Loucy (cell line): ENCODE data around the gene SOD2.

Experiments used
- H2AFZ ChIP-seq: fragments of 200-600 bp; sonication (generic); 2 replicates; pipeline ENCODE4 v1.6.0; 2016; ENCODE audit warnings: antibody characterized with exemption, mild to moderate bottlenecking, low read length, moderate library complexity
- H3F3A ChIP-seq: fragments of 200-600 bp; 2 replicates; pipeline ENCODE4 v1.6.0; 2016; ENCODE audit warnings: antibody characterized with exemption, low read depth, mild to moderate bottlenecking
- H3K27me3 ChIP-seq: fragments of 200-600 bp; sonication (generic); 2 replicates; pipeline ENCODE4 v1.6.1; 2014; ENCODE audit warnings: low read length, mild to moderate bottlenecking; ENCODE audit not compliant: insufficient read depth, poor library complexity, severe bottlenecking
- H3K36me3 ChIP-seq: fragments of 200-600 bp; sonication (generic); 2 replicates; pipeline ENCODE4 v1.6.1; 2016; ENCODE audit warnings: low read length; ENCODE audit not compliant: insufficient read depth
- H3K4me1 ChIP-seq: fragments of 200-600 bp; sonication (generic); 2 replicates; pipeline ENCODE4 v1.5.1; 2014; ENCODE audit warnings: low read length, mild to moderate bottlenecking; ENCODE audit not compliant: insufficient read depth, poor library complexity, severe bottlenecking
- H3K4me2 ChIP-seq: fragments of 200-600 bp; sonication (generic); 2 replicates; pipeline ENCODE4 v1.6.0; 2014; ENCODE audit warnings: antibody characterized with exemption, low read length, low read depth, mild to moderate bottlenecking; ENCODE audit not compliant: poor library complexity, severe bottlenecking
- H3K4me3 ChIP-seq: fragments of 200-600 bp; sonication (generic); 2 replicates; pipeline ENCODE4 v1.5.1; 2014; ENCODE audit warnings: low read length, mild to moderate bottlenecking, mixed read lengths; ENCODE audit not compliant: poor library complexity, severe bottlenecking
- H3K79me2 ChIP-seq: fragments of 200-600 bp; sonication (generic); 2 replicates; pipeline ENCODE4 v1.6.1; 2014; ENCODE audit warnings: low read length; ENCODE audit not compliant: insufficient read depth
- H3K9ac ChIP-seq: fragments of 200-600 bp; sonication (generic); 2 replicates; pipeline ENCODE4 v1.6.0; 2014; ENCODE audit warnings: mild to moderate bottlenecking, low read depth, low read length, moderate library complexity; ENCODE audit not compliant: poor library complexity, severe bottlenecking
- H3K9me2 ChIP-seq: fragments of 200-600 bp; sonication (generic); replicated peaks from 2 replicates; pipeline ENCODE4 v1.6.1; 2016; ENCODE audit warnings: low read depth, low read length, mixed read lengths
- H3K9me3 ChIP-seq: fragments of 200-600 bp; sonication (generic); 2 replicates; pipeline ENCODE4 v1.6.1; 2014; ENCODE audit warnings: mild to moderate bottlenecking, antibody characterized with exemption, low read length, low read depth; ENCODE audit not compliant: insufficient read depth
- H4K20me1 ChIP-seq: fragments of 200-600 bp; sonication (generic); 2 replicates; pipeline ENCODE4 v1.6.0; 2014; ENCODE audit warnings: antibody characterized with exemption, low read length, mild to moderate bottlenecking; ENCODE audit not compliant: insufficient read depth, poor library complexity, severe bottlenecking
- CTCF ChIP-seq: fragments of 200-600 bp; sonication (generic); conservative IDR thresholded peaks from 2 replicates; pipeline ENCODE4 v1.5.1; 2014; ENCODE audit warnings: mild to moderate bottlenecking, antibody characterized with exemption, low read length
- EZH2phosphoT487 ChIP-seq: fragments of 200-600 bp; IDR thresholded peaks from 2 replicates; pipeline ENCODE4 v1.6.1; 2018; ENCODE audit warnings: antibody characterized with exemption, mild to moderate bottlenecking, moderate library complexity, borderline replicate concordance

SOD2 gene

DNA sequence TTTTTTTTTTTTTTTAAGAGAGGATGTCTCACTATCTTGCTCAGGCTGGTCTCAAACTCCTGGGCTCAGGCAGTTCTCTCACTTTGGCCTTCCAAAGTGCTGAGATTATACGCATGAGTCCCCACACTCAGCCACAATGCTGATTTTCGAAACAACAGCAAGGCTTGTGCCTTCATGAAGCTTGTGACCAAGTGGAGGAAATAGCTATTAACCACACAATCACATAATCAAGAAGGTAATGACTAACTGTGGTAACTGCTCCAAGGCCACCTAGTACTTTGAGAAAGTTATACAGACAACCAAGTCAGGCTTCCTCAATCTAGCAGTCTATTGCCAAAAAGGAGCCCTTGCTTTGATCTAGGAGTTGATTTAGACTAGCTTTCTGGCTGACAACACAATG lies 46.3 kb downstream of the SOD2 start:
- Histone ChIP-seq H2AFZ (no peak overlapping the region), H3K4me1 (peaks cover 11% of the 10 kb centered on the region), H3K9ac (no peak overlapping the region), H3F3A (no peaks in the 10 kb centered on the region), H3K36me3 (no peaks in the 10 kb centered on the region), H3K9me2 (no peaks in the 10 kb centered on the region), H3K79me2 (no peaks in the 10 kb centered on the region), H3K4me2 (no peak overlapping the region), H3K27me3 (no peaks in the 10 kb centered on the region), H4K20me1 (no peaks in the 10 kb centered on the region), H3K4me3 (no peak overlapping the region), H3K9me3 (no peaks in the 10 kb centered on the region)
- TF ChIP-seq EZH2phosphoT487 (no peak), CTCF (no peak)

DNA sequence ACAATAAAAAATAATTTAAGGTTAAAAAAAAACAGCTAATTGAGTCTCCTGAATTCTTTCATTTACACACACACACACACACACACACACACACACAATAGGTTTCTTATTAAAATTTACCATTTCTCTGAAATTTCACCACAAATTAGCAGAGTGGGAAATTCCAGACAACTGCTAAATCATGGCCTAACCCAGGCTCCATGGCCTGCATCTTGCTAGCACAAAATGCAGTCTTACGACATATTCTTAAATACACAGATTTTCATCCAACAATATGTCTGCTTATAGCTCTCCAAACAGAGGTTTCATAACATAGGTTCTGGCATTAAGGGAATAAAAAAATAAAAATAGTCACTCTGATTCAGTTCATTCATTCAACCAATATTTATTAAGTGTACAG lies 46.9 kb downstream of the SOD2 start:
- H3K36me3 ChIP-seq = no peaks in the 10 kb centered on the region
- no peak overlapping the region for H3K4me3 ChIP-seq
- TF ChIP-seq CTCF (no peak), EZH2phosphoT487 (no peak)
- peaks cover 11% of the 10 kb centered on the region for H3K4me1 ChIP-seq
- no peaks in the 10 kb centered on the region for H3F3A ChIP-seq
- no peaks in the 10 kb centered on the region for H3K9me2 ChIP-seq
- no peak overlapping the region for H3K9ac ChIP-seq
- no peaks in the 10 kb centered on the region for H4K20me1 ChIP-seq
- no peak overlapping the region for H3K4me2 ChIP-seq
- no peaks in the 10 kb centered on the region for H3K79me2 ChIP-seq
- H3K27me3 ChIP-seq = no peaks in the 10 kb centered on the region
- H2AFZ ChIP-seq = no peak overlapping the region
- H3K9me3 ChIP-seq = no peaks in the 10 kb centered on the region

GRCh38 chr6:159645640-159646039 lies 47.4 kb downstream of the SOD2 start:
- H3K4me2 ChIP-seq = no peak overlapping the region
- H3K36me3 ChIP-seq = no peaks in the 10 kb centered on the region
- no peaks in the 10 kb centered on the region for H3K9me2 ChIP-seq
- H3K79me2 ChIP-seq = no peaks in the 10 kb centered on the region
- no peaks in the 10 kb centered on the region for H4K20me1 ChIP-seq
- no peaks in the 10 kb centered on the region for H3K27me3 ChIP-seq
- no peaks in the 10 kb centered on the region for H3K9me3 ChIP-seq
- H2AFZ ChIP-seq = no peak overlapping the region
- H3K9ac ChIP-seq = no peak overlapping the region
- H3K4me3 ChIP-seq = no peak overlapping the region
- H3F3A ChIP-seq = no peaks in the 10 kb centered on the region
- TF ChIP-seq CTCF = no peak
- TF ChIP-seq EZH2phosphoT487 = no peak
- peaks cover 11% of the 10 kb centered on the region for H3K4me1 ChIP-seq
